Measurements from ENCODE around the gene ZYG11A. TPM values are rescaled to one million over a fixed set of nuclear protein-coding genes. Genes with fewer than 3 reads are reported as not detected.

ZYG11A gene
- total and polyA plus RNA-seq, 2 of the 13 experiments (the other 11 are each of a cell fraction or from before 2014, with no cell fraction given): not detected

DNA sequence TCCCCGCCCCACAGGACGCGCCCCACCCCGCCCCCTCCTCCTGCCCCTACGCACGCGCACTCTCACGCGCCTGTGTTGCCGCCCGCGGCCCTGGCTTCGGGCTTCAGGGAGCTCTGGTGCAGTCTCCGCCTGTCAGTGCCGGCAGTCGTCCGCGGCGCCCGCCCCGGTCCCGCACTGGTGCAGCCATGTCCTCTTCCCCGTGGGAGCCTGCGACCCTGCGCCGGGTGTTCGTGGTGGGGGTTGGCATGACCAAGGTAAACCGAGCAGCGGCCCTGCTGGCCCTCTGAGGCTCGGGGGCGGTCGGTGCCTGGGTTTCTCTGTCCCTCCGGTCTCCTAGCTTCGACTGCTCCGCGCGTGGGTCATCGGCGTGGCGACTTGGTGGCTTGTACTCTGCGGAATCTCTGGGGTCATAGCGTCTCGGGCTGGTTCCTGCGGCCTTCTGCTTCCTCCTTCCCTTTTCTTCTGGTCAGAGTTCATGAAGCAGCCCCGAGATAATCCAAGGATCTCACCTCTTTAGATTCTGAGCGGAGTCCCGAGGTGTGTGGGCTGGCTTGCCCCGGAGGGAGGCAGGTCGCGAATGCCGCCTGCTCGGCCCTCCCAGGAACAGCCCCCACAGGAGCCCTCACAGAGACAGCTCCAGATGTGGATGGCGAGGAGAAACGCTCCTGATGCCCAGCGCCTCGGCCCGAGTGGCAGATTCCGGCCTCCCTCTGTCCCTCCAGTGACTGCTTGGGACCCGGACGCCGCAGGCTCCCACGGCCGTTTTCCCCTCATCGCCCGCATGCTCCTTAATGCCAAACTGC, 84.9 kb downstream of the ZYG11A start, which contains the start of gene SCP2 (continued):
- TF ChIP-seq, protein P1, sequence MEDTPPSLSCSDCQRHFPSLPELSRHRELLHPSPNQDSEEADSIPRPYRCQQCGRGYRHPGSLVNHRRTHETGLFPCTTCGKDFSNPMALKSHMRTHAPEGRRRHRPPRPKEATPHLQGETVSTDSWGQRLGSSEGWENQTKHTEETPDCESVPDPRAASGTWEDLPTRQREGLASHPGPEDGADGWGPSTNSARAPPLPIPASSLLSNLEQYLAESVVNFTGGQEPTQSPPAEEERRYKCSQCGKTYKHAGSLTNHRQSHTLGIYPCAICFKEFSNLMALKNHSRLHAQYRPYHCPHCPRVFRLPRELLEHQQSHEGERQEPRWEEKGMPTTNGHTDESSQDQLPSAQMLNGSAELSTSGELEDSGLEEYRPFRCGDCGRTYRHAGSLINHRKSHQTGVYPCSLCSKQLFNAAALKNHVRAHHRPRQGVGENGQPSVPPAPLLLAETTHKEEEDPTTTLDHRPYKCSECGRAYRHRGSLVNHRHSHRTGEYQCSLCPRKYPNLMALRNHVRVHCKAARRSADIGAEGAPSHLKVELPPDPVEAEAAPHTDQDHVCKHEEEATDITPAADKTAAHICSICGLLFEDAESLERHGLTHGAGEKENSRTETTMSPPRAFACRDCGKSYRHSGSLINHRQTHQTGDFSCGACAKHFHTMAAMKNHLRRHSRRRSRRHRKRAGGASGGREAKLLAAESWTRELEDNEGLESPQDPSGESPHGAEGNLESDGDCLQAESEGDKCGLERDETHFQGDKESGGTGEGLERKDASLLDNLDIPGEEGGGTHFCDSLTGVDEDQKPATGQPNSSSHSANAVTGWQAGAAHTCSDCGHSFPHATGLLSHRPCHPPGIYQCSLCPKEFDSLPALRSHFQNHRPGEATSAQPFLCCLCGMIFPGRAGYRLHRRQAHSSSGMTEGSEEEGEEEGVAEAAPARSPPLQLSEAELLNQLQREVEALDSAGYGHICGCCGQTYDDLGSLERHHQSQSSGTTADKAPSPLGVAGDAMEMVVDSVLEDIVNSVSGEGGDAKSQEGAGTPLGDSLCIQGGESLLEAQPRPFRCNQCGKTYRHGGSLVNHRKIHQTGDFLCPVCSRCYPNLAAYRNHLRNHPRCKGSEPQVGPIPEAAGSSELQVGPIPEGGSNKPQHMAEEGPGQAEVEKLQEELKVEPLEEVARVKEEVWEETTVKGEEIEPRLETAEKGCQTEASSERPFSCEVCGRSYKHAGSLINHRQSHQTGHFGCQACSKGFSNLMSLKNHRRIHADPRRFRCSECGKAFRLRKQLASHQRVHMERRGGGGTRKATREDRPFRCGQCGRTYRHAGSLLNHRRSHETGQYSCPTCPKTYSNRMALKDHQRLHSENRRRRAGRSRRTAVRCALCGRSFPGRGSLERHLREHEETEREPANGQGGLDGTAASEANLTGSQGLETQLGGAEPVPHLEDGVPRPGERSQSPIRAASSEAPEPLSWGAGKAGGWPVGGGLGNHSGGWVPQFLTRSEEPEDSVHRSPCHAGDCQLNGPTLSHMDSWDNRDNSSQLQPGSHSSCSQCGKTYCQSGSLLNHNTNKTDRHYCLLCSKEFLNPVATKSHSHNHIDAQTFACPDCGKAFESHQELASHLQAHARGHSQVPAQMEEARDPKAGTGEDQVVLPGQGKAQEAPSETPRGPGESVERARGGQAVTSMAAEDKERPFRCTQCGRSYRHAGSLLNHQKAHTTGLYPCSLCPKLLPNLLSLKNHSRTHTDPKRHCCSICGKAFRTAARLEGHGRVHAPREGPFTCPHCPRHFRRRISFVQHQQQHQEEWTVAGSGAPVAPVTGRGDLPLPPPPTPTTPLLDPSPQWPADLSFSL (CRISPR knock-in tag; IDR thresholded peaks at IDR 0.05): no peak
- peak; percentile 48 to 84; a peak in 3 of 4 replicates for TF ChIP-seq POLR2A (IDR thresholded peaks at IDR 0.05; ENCODE audit: insufficient read depth in 1 of 2, low read depth in 2 of 2, low read length in 2 of 2)
- TF ChIP-seq ZNF451 (CRISPR knock-in tag; IDR thresholded peaks at IDR 0.05): peak; percentile 68; the same call in 1 of the 2 replicates
- no peak for TF ChIP-seq RELA (CRISPR knock-in tag; IDR thresholded peaks at IDR 0.05)
- TF ChIP-seq ZNF775 (CRISPR knock-in tag; IDR thresholded peaks at IDR 0.05; ENCODE audit: borderline replicate concordance): no peak
- TF ChIP-seq TFDP2 (CRISPR knock-in tag; IDR thresholded peaks at IDR 0.05): peak; percentile 57
- TF ChIP-seq GATAD2A (CRISPR knock-in tag; IDR thresholded peaks at IDR 0.05): peak; percentile 54
- peak; percentile 76 for TF ChIP-seq TAF1 (CRISPR knock-in tag; IDR thresholded peaks at IDR 0.05)
- TF ChIP-seq FOXA1 (IDR thresholded peaks at IDR 0.05): no peak
- TF ChIP-seq FOXA1 (CRISPR knock-in tag; IDR thresholded peaks at IDR 0.05): no peak
- TF ChIP-seq ZMAT5 (CRISPR knock-in tag; IDR thresholded peaks at IDR 0.05; ENCODE audit: borderline replicate concordance, low read depth): no peak
- 0 out of 2 replicates have a peak, but pooled peaks have one; percentile 37 for TF ChIP-seq ZBTB2 (CRISPR knock-in tag; IDR thresholded peaks at IDR 0.05; ENCODE audit: low read depth)
- TF ChIP-seq ZNF337 (CRISPR knock-in tag; IDR thresholded peaks at IDR 0.05; ENCODE audit: borderline replicate concordance, low read depth): no peak
- peak; percentile 59; the same call in 1 of the 2 replicates for TF ChIP-seq KDM4B (CRISPR knock-in tag; IDR thresholded peaks at IDR 0.05)
- no peak for TF ChIP-seq ZKSCAN1 (IDR thresholded peaks at IDR 0.05; ENCODE audit: low read length)
- no peak for TF ChIP-seq ZNF33A (CRISPR knock-in tag; IDR thresholded peaks at IDR 0.05; ENCODE audit: borderline replicate concordance)
- TF ChIP-seq ZNF747 (CRISPR knock-in tag; IDR thresholded peaks at IDR 0.05; ENCODE audit: borderline replicate concordance): 0 out of 2 replicates have a peak, but pooled peaks have one; percentile 18
- TF ChIP-seq CBFB (CRISPR knock-in tag; IDR thresholded peaks at IDR 0.05): no peak
- TF ChIP-seq GATA4 (IDR thresholded peaks at IDR 0.05; ENCODE audit: borderline replicate concordance, low read depth): no peak

Measured in HepG2 (cell line).